GM18907 (cell line): ENCODE data around the gene PLXNA3.
A peak's percentile ranks its signal among the peaks of the same experiment; 100 is the strongest.
"Not testable (repeated sequence)": the region's sequence is repeated elsewhere in the genome, so short reads cannot be mapped to it uniquely, and the experiment has no call there.

ENCODE experiments used
- ATAC-seq: cut with Tn5 transposase; IDR thresholded peaks from one replicate; pipeline ENCODE4 v1.9.1; 2021; ENCODE audit warnings: mild to moderate bottlenecking, moderate library complexity; ENCODE audit not compliant: unreplicated experiment

PLXNA3 gene

GRCh38 chrX:154495472-154495922 is 37.4 kb downstream of the PLXNA3 start:
- ATAC-seq: no peak

GRCh38 chrX:154496591-154497137 is 38.6 kb downstream of the PLXNA3 start:
- ATAC-seq: not testable (repeated sequence)

GRCh38 chrX:154501423-154501822 is 43.3 kb downstream of the PLXNA3 start:
- ATAC-seq: not testable (repeated sequence)

- ATAC-seq: no peak
Measured at GRCh38 chrX:154502098-154502497, 44.0 kb downstream of the PLXNA3 start.

GRCh38 chrX:154502989-154503388 is 44.9 kb downstream of the PLXNA3 start:
- no peak for ATAC-seq

GRCh38 chrX:154505734-154506133 is 47.7 kb downstream of the PLXNA3 start:
- ATAC-seq: no peak

GRCh38 chrX:154506483-154507332 is 48.6 kb downstream of the PLXNA3 start:
- no peak for ATAC-seq

- no peak for ATAC-seq
Measured at GRCh38 chrX:154507673-154508383, 49.7 kb downstream of the PLXNA3 start.

- ATAC-seq: no peak
Measured at GRCh38 chrX:154508384-154508745, 50.3 kb downstream of the PLXNA3 start.

- ATAC-seq: no peak
Measured at GRCh38 chrX:154509455-154509854, 51.4 kb downstream of the PLXNA3 start.

GRCh38 chrX:154511761-154512160 is 53.7 kb downstream of the PLXNA3 start:
- no peak for ATAC-seq

GRCh38 chrX:154512879-154513553 is 54.9 kb downstream of the PLXNA3 start:
- no peak for ATAC-seq

GRCh38 chrX:154513716-154514115 is 55.6 kb downstream of the PLXNA3 start:
- ATAC-seq: no peak

GRCh38 chrX:154515090-154515965 is 57.2 kb downstream of the PLXNA3 start:
- ATAC-seq: no peak

GRCh38 chrX:154515966-154516655 is 58.0 kb downstream of the PLXNA3 start, which contains the start of gene FAM3A:
FAM3A (minus strand) TSS chrX:154516232; CDS start chrX:154515772, 460 bp downstream.
- ATAC-seq: peak; percentile 85

- ATAC-seq: no peak
Measured at GRCh38 chrX:154516656-154517100, 58.6 kb downstream of the PLXNA3 start.

GRCh38 chrX:154517101-154517781 is 59.2 kb downstream of the PLXNA3 start:
- ATAC-seq: no peak

- ATAC-seq: no peak
Measured at GRCh38 chrX:154519389-154519788, 61.3 kb downstream of the PLXNA3 start.
